Measurements from ENCODE around the gene FCHSD2. TPM values are rescaled to one million over a fixed set of nuclear protein-coding genes. Genes with fewer than 3 reads are reported as not detected.
"Not testable (repeated sequence)": the region's sequence is repeated elsewhere in the genome, so short reads cannot be mapped to it uniquely, and the experiment has no call there.

FCHSD2 gene
- total RNA-seq, 1 donor = 11.8 TPM

DNA sequence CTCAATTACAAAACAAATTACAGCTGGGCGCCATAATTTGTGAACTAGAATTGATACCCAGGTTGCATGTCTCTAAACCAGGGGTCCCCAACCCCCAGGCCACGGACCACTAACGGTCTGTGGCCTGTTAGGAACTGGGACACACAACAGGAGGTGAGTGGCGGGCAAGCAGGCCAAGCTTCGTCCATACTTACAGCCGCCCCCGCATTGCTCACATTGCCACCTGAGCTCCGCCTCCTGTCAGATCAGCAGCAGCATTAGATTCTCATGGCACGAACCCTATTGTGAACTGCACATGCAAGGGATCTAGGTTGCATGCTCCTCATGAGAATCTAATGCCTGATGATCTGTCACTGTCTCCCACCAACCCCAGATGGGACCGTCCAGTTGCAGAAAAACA is 12.9 kb downstream of the FCHSD2 start:
- DNase-seq (ENCODE audit: low read depth in 2 of 3, low spot score in 2 of 3) = no peak

GRCh38 chr11:73126804-73127480 is 15.2 kb downstream of the FCHSD2 start:
- no peak for DNase-seq (ENCODE audit: low read depth in 2 of 3, low spot score in 2 of 3)

DNA sequence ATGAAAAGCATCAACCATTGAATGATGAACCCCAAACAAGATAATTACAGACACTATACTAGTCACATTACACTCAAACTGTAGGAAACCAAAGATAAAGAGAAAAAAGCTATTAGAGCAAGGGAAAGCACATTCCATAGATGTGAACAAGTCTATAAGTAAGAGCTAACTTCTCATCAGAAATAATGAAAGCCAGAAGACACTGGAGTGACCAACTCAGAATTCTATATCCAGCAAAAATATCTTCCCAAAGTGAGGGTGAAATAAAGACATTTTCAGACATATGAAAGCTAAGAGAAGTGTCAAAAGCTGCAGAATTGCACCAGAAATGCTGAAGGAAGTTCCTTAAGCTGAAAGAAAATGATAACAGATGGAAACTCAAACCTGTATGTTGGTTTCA is 17.3 kb downstream of the FCHSD2 start:
- DNase-seq (ENCODE audit: low read depth in 2 of 3, low spot score in 2 of 3) = peak in 1 of 3 donors; percentile 52

GRCh38 chr11:73123892-73124291 is 18.2 kb downstream of the FCHSD2 start:
- DNase-seq (ENCODE audit: low read depth in 2 of 3, low spot score in 2 of 3) = not testable (repeated sequence)

DNA sequence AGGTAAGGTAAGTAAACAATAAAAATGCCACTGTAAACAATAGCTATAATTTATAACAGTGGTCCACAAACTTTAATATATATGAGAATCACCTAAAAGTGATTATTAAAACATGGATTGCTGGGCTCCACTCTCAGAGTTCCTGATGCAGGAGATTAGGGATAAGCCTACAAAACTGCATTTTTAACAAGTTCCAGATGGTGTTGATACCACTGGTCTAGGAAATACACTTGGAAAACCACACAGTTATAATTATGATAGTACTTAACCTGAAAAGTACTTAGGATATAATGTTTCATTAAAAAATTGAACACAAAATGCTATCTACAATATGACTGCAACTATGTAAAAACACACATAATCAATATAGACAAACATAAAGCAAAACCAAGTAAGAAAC is 20.4 kb downstream of the FCHSD2 start:
- DNase-seq (ENCODE audit: low read depth in 2 of 3, low spot score in 2 of 3) = no peak

DNA sequence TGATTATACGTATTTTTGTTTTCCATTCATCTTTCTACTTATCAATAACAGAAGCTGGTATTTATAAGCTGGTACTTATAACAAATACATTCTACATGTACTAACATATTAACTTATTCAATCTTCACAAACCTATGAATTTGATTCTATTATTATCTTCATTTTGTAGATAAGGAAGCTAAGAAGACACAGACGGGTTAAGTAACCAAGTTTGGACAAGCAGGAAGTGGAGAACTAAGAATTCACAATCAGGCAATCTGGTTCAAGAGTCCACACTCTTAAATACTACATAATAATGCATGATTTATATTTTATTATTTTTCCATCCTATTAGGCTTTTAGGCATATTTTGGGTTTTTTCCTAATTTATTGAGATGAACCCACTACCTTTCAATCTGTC is 25.0 kb downstream of the FCHSD2 start:
- no peak for DNase-seq (ENCODE audit: low read depth in 2 of 3, low spot score in 2 of 3)

- DNase-seq (ENCODE audit: low read depth in 2 of 3, low spot score in 2 of 3) = peak in 1 of 3 donors; percentile 7
Observed at GRCh38 chr11:73116636-73117035, 25.5 kb downstream of the FCHSD2 start.

DNA sequence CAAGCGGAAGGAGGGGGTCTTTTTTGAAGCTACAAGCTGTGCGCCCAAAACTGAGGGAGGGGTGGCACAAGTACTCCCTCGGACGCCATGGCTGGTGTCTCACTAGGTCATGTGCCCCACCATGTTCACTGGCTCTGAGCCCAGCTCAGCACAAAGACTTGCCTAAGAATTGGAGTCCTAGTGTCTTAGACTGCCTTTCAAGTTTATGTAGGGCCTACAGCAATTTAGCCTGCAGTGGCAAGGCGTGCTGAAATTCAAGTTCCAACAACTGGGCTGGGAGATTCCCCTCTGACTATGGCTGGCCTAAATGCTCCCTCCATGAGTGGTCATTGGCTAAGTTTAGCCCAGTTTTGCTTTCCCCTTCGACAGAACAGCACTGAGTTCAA is 27.3 kb downstream of the FCHSD2 start:
- DNase-seq (ENCODE audit: low read depth in 2 of 3, low spot score in 2 of 3) = no peak

DNA sequence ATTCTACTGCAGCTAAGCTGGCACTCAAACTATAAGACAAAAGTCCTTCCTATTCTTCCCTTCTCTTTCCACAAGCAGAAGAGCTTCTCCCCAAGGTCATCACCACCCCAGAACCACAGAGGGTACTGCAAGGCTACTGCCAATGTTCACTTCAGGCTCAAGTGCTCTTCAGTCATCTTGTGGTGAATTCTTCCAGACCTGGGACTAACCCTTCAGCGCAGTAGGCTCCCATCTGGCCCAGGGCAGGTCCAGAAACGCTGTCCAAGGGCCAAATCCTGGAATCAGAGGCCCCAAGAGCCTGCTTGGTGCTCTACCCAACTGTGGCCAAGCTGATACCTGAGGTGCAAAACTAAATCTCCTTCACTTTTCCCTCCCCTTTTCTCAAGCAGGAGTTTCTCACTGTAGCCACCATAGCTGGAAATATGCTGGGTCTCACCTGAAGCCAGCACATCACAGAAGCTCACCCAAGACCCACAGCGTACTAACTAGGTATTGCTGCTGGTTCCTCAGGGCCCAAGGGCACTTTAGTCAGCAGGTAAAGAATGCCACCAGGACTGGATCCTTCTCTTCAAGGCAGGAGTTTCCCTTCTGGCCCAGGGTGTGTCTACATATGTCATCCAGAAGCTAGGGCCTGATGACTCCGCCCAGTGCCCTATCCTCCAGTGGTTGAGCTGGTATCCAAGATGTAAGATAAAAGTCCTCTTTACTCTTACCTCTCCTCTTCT is 27.8 kb downstream of the FCHSD2 start:
- DNase-seq (ENCODE audit: low read depth in 2 of 3, low spot score in 2 of 3) = no peak

DNA sequence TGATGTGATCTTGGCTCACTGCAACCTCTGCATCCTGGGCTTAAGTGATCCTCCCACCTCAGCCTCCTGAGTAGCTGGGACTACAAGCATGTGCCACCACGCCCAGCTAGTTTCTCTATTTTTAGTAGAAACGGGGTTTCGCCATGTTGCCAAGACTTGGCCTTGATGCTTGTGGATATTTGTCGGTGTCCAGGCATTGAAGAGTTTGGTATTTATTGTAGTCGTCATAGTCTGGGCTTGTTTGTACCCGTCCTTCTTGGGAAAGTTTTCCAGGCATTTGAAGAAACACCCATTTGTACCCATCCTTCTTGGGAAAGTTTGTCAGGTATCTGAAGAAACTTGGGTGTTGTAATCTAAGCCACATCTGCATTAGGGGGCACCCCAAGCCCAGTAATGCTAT is 28.7 kb downstream of the FCHSD2 start:
- DNase-seq (ENCODE audit: low read depth in 2 of 3, low spot score in 2 of 3) = no peak

DNA sequence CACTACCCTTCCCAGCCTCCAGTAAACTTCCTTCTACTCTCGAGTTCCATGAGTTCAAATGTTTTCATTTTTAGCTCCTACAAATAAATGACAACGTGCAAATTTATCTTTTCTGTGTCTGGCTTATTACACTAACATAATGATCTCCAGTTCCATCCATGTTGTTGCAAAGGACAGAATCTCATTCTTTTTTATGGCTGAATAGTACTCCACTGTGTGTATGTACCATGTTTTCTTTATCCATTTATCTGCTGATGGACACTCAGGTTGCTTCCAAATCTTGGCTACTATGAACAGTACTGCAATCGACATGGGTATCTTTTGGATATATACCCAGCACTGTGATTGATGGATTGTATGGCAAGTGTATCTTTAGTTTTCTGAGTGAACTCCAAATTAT is 34.5 kb downstream of the FCHSD2 start:
- no peak for DNase-seq (ENCODE audit: low read depth in 2 of 3, low spot score in 2 of 3)

DNA sequence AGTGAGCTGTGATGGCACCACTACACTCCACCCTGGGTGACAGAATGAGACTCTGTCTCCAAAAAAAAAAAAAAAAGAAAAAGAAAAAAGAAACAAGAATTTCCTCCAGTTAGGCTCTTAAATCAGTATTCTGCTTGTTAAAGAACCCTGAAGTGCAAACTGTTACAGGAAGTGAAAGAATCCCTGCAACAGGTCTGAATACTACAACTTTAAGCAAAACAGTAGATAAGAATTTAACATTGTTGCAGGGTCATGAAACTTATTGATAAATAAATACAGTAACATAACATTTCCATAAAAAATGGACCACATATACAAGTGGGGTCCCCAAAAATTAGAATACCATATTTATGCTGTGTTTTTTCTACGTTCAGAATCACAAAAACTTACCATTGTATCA is 35.8 kb downstream of the FCHSD2 start:
- no peak for DNase-seq (ENCODE audit: low read depth in 2 of 3, low spot score in 2 of 3)

DNA sequence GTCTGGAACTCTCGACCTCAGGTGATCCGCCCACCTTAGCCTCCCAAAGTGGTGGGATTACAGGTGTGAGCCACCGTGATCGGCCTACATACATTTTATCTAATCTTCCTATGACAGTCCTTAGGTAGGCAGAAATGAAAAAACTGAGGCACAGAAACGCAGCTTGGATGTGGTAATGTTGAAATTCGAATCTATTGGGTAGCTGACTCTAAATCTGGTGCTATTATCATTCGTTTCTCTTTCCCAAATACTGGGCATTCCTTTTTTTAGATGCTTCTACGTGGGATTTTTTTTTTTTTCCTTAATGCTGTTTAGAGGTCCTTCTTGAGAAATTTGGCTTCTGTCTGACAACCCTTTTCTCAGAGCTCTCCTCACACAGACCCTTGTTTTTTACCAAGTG is 41.5 kb downstream of the FCHSD2 start:
- no peak for DNase-seq (ENCODE audit: low read depth in 2 of 3, low spot score in 2 of 3)

GRCh38 chr11:73099512-73100266 is 42.4 kb downstream of the FCHSD2 start:
- no peak for DNase-seq (ENCODE audit: low read depth in 2 of 3, low spot score in 2 of 3)

DNA sequence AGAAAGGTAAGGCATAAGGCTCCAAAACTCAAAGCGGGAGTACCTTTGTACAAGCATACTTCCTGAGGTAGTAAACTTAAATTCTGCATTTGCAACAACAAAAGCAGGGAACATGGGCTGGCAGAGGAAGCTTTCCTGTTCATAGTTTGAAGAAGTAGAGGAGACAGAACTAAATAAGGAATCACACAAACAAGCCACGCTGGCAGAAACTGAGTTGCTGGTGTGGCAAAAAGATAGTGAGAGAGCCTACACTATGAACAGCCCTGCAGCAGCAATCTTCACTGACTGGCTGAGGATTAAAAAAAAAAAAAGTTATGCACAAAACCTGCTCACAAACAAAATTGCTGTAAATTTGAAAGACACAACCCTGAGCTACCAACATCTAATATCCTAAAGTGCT is 46.5 kb downstream of the FCHSD2 start:
- DNase-seq (ENCODE audit: low read depth in 2 of 3, low spot score in 2 of 3) = no peak

DNA sequence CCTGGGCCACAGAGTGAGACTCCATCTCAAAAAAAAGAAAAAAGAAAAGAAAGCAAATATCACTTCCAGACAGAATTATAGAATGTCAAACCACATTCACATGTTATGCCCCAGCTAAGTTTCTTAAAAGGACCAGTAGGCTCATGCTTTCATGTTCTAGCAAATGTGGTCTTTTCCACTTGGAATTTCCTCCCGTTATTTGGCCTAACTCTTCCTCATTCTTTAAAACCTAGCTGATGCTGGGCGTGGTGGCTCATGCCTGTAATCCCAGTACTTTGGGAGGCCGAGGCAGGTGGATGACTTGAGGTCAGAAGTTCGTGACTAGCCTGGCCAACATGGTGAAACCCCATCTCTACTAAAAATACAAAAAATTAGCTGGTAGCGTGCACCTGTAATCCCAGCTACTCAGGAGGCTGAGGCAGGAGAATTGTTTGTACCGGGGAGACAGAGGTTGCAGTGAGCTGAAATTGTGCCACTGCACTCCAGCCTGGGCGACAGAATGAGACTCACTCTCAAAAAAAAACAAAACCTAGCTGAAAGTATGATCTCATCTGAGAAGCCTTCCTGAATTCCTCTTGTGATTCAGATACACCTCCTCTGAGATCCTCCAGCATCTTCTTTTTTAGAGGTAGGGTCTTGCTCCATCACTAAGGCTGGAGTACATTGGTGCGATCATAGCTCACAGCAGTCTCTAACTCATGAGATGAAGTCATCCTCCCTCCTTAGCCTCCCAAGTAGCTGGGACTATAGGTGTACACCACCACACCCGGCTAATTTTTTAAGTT is 50.4 kb downstream of the FCHSD2 start:
- DNase-seq (ENCODE audit: low read depth in 2 of 3, low spot score in 2 of 3) = no peak

- no peak for DNase-seq (ENCODE audit: low read depth in 2 of 3, low spot score in 2 of 3)
Observed at GRCh38 chr11:73087730-73088129, 54.4 kb downstream of the FCHSD2 start.

DNA sequence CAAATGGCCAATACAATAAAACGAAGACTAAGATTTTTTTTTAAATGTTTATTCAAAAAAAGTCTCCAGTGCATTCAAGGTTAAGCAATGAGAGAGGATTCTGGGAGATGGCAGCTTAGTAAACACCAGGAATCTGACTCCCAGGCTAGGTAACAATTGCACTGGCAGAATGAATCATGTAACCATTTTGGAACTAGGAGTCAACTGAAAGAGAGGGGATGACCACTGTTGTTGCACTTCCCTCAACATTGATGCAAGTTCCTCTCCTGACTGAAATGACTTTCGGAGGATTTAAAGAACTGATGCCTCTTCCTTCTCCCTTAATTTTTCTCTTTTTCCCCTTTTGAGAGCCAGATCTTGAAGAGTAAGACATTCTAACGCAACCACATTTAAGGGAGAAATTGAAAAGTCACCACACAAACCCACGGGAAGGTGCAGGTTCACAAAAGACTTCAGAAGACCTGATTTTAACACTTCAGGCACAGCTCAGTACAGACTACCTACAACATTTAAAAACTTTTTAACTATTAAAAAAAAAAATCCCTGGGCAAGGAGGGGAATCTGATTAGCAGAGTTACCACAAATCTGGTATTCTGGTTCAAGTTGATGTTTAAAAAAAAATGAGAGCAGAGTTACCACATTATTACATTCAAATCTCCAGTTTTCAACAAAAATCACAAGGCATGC is 56.8 kb downstream of the FCHSD2 start:
- DNase-seq (ENCODE audit: low read depth in 2 of 3, low spot score in 2 of 3) = no peak

GRCh38 chr11:73078631-73079030 is 63.5 kb downstream of the FCHSD2 start:
- DNase-seq (ENCODE audit: low read depth in 2 of 3, low spot score in 2 of 3) = no peak

- DNase-seq (ENCODE audit: low read depth in 2 of 3, low spot score in 2 of 3) = no peak
Observed at GRCh38 chr11:73077454-73077853, 64.7 kb downstream of the FCHSD2 start.
